K562 (cell line): ENCODE data around the gene ARL16. TPM values are rescaled to one million over a fixed set of nuclear protein-coding genes. Genes with fewer than 3 reads are reported as not detected.

ENCODE experiments used
- ARID4B ChIP-seq: sonication (generic); formaldehyde crosslinking; IDR thresholded peaks from 2 replicates; pipeline ENCODE4 v1.8.0; 2022; ENCODE audit warnings: mild to moderate bottlenecking, missing genetic modification reagents
- FOXA3 ChIP-seq, 2 experiments: fragments of 450-650 bp in 1 of 2; sonication (generic) in 1 of 2; formaldehyde crosslinking; IDR thresholded peaks in 1 of 2; conservative IDR thresholded peaks in 1 of 2; 2 replicates each; pipeline versions ENCODE4 v1.4.0 to v1.8.0; 2020 to 2022; ENCODE audit warnings: mild to moderate bottlenecking in 2 of 2, missing genetic modification reagents in 1 of 2
- GATAD2B ChIP-seq: fragments of 450-650 bp; IDR thresholded peaks from 2 replicates; pipeline ENCODE4 v1.6.1; 2017; ENCODE audit warnings: mild to moderate bottlenecking, borderline replicate concordance
- MAX ChIP-seq: sonication (generic); formaldehyde crosslinking; IDR thresholded peaks from 2 replicates; pipeline ENCODE4 v1.9.0; 2022; ENCODE audit warnings: mild to moderate bottlenecking, missing genetic modification reagents
- MITF ChIP-seq: IDR thresholded peaks from 2 replicates; pipeline ENCODE4 v1.6.1; 2014; ENCODE audit warnings: antibody characterized with exemption
- MXD1 ChIP-seq: fragments of 250-450 bp; sonication (Bioruptor Pico); IDR thresholded peaks from 2 replicates; pipeline ENCODE4 v1.8.0; 2021; ENCODE audit warnings: borderline replicate concordance, mild to moderate bottlenecking, moderate library complexity; ENCODE audit not compliant: poor library complexity, severe bottlenecking
- POLR2B ChIP-seq: fragments of 450-650 bp; IDR thresholded peaks from 2 replicates; pipeline ENCODE4 v1.6.1; 2018; ENCODE audit warnings: low read depth; ENCODE audit not compliant: partially characterized antibody
- RERE ChIP-seq: sonication (generic); formaldehyde crosslinking; IDR thresholded peaks from 2 replicates; pipeline ENCODE4 v1.8.0; 2023; ENCODE audit warnings: missing genetic modification reagents, mild to moderate bottlenecking, borderline replicate concordance
- SMARCB1 ChIP-seq: IDR thresholded peaks from 2 replicates; pipeline ENCODE4 v1.6.1; 2011; ENCODE audit warnings: improper control_type of control experiment, low read depth; ENCODE audit not compliant: insufficient read length
- TCF7 ChIP-seq: sonication (generic); IDR thresholded peaks from 2 replicates; pipeline ENCODE4 v1.6.1; 2016; ENCODE audit warnings: antibody characterized with exemption, borderline replicate concordance
- VEZF1 ChIP-seq: fragments of 200-800 bp; sonication (Bioruptor generic); IDR thresholded peaks from 2 replicates; pipeline ENCODE4 v1.6.1; 2017; ENCODE audit warnings: missing genetic modification characterization, missing compliant biosample characterization
- polyA plus RNA-seq, 8 experiments: library from polyadenylated mRNA; depleted of rRNA in 4 of 8; stranded (reverse) in 5 of 8; unstranded in 3 of 8; fragments of >200 nt; fragmentation: Nextera tagmentation in 2 of 8; fragmentation: Illumina TruSeq in 1 of 8; extraction: Ambion mirVana in 2 of 8; extraction: Trizol in 1 of 8; gene quantifications; 2 replicates each; pipeline versions ENCODE4 v1.2.1 to v1.2.3, GENCODE V29; 2011 to 2014; ENCODE audit warnings: inconsistent platforms in 1 of 8, missing spikeins in 1 of 8
- total RNA-seq, 7 experiments: library from RNA; depleted of rRNA in 6 of 7; stranded (reverse); fragments of >200 nt in 6 of 7; fragmentation: Illumina TruSeq in 2 of 7; extraction: Trizol in 2 of 7; gene quantifications; 2 replicates each; pipeline versions ENCODE4 v1.2.1 to v1.2.3, GENCODE V29; 2011 to 2021; ENCODE audit warnings: low replicate concordance in 1 of 7

ARL16 gene
- total and polyA plus RNA-seq, 9 of the 15 experiments (the other 6 are each of a cell fraction or from before 2014, with no cell fraction given): 5.4 to 32.4 (median 22.6) TPM

- peak; percentile 47; the same call in 1 of the 2 replicates for TF ChIP-seq MITF
- TF ChIP-seq VEZF1 (CRISPR knock-in tag): peak; percentile 49
- no peak for TF ChIP-seq RERE (CRISPR knock-in tag)
- no peak for TF ChIP-seq SMARCB1
- peak; percentile 90 for TF ChIP-seq ARID4B (CRISPR knock-in tag)
- TF ChIP-seq TCF7: peak; percentile 40; the same call in 1 of the 2 replicates
- peak; percentile 98 for TF ChIP-seq MAX (CRISPR knock-in tag)
- peak; percentile 94; the same call in 1 of the 2 replicates for TF ChIP-seq GATAD2B
- no peak for TF ChIP-seq POLR2B
- peak in 1 of 2 experiments; percentile 84; a peak in 2 of 4 replicates for TF ChIP-seq FOXA3 (CRISPR knock-in tag; conservative IDR thresholded peaks at IDR 0.05 in 1 of 2, IDR thresholded peaks at IDR 0.05 in 1 of 2)
- peak; percentile 78 for TF ChIP-seq MXD1
These were observed 28.3 kb upstream of the ARL16 start, which contains the start of gene SLC25A10 (continued) for GRCh38 chr17:81711814-81712467.
